Keratinocyte (primary cell): Measurements from ENCODE around the gene CDS2.
"Not testable (repeated sequence)": the region's sequence is repeated elsewhere in the genome, so short reads cannot be mapped to it uniquely, and the experiment has no call there.

Source experiments
- CTCF ChIP-seq, 3 experiments: IDR thresholded peaks in 1 of 3; conservative IDR thresholded peaks in 1 of 3; optimal IDR thresholded peaks in 1 of 3; 2 replicates in 2 of 3; 3 replicates in 1 of 3; pipeline versions ENCODE3 to v1.5.1; 2011; ENCODE audit warnings: low read length in 3 of 3, mild to moderate bottlenecking in 3 of 3, moderate library complexity in 2 of 3, control low read depth in 1 of 3, inconsistent platforms in 1 of 3; ENCODE audit not compliant: insufficient read depth in 2 of 3; ENCODE audit errors: extremely low read depth in 1 of 3
- EZH2 ChIP-seq: IDR thresholded peaks from one replicate; pipeline ENCODE4 v1.6.1; 2012; ENCODE audit warnings: inconsistent platforms, mild to moderate bottlenecking, low read length, moderate library complexity

DNA sequence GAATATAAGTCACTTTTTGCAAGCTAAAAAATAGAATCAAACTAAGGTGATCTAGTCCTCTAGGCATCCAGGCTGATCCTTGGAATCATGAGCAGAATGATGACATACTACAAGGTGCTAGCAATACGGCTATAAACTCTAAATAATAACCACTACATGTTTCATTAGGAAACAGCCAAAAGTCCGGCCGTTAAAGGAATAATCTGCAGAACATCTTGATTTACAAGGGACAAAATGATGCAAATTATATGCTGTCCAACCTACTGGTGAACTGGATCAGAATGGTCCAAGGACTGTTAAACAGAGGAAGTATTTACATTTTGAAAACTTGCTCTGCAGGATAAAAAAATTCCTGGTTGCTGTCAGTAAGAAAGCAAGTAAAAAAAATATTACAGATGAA is 26.9 kb upstream of the CDS2 start:
- not testable (repeated sequence) for TF ChIP-seq CTCF (optimal IDR thresholded peaks at IDR 0.05 in 1 of 3, IDR thresholded peaks at IDR 0.05 in 1 of 3, conservative IDR thresholded peaks at IDR 0.05 in 1 of 3; ENCODE audit: extremely low read depth in 1 of 3, insufficient read depth in 2 of 3, low read length in 3 of 3); EZH2
